Skeletal muscle satellite cell (primary cell): ENCODE results near the gene LRRK1.

Experiments used
- H3K27me3 ChIP-seq: 2 replicates; pipeline ENCODE4 v1.7.0; 2013; ENCODE audit warnings: low read length; ENCODE audit not compliant: control insufficient read depth, insufficient read depth
- H3K36me3 ChIP-seq: 2 replicates; pipeline ENCODE4 v1.7.0; 2013; ENCODE audit warnings: mild to moderate bottlenecking, control low read depth, low read length; ENCODE audit not compliant: insufficient read depth
- H3K4me1 ChIP-seq: 2 replicates; pipeline ENCODE4 v1.7.0; 2013; ENCODE audit warnings: low read length; ENCODE audit not compliant: control insufficient read depth, insufficient read depth
- H3K4me2 ChIP-seq: 2 replicates; pipeline ENCODE4 v1.7.0; 2013; ENCODE audit warnings: mild to moderate bottlenecking, low read length
- H3K4me3 ChIP-seq: 2 replicates; pipeline ENCODE4 v1.7.0; 2013; ENCODE audit warnings: low read length
- H3K9ac ChIP-seq: 2 replicates; pipeline ENCODE4 v1.7.0; 2013; ENCODE audit warnings: mild to moderate bottlenecking, low read depth, low read length, moderate library complexity
- H3K9me3 ChIP-seq: replicated peaks from 2 replicates; pipeline ENCODE4 v1.7.0; 2013; ENCODE audit warnings: mild to moderate bottlenecking, control low read depth, low read length

LRRK1 gene

DNA sequence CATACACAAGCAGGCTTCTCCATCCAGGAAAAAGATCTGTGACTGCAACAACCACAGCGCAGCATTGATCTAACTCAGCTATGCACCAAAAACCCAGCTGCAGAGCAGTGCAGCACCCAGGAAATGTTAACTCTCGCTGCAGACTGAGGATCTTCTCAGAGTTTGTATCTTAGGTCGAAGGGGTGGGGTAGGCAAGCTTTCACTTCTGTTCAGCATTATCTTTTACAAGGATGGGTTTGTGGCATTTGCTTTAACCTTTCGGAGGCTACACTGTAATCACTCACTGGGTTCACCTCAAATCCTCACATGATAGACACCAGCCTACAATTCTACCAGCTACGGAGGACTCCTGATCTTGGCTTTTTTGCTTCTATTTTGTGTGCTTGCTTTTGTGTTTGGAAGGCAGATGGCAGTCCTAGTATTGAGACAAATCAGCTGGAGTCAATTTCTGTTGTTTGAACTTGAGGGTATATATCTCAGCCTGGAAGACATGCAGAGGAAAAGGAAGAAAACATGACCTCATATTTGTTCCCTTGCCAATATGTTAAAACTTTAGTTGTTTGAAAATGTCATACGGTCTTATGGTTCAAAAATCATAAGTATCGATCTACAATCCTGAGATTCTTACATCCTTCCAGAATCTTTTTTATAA lies 25.2 kb downstream of the LRRK1 start:
- H3K36me3 ChIP-seq, result no peaks in the 10 kb centered on the region
- H3K9me3 ChIP-seq, result no peaks in the 10 kb centered on the region
- H3K9ac ChIP-seq, result no peak overlapping the region
- H3K27me3 ChIP-seq, result no peaks in the 10 kb centered on the region
- no peak overlapping the region for H3K4me3 ChIP-seq
- peaks cover 7% of the 10 kb centered on the region for H3K4me1 ChIP-seq
- no peak overlapping the region for H3K4me2 ChIP-seq

DNA sequence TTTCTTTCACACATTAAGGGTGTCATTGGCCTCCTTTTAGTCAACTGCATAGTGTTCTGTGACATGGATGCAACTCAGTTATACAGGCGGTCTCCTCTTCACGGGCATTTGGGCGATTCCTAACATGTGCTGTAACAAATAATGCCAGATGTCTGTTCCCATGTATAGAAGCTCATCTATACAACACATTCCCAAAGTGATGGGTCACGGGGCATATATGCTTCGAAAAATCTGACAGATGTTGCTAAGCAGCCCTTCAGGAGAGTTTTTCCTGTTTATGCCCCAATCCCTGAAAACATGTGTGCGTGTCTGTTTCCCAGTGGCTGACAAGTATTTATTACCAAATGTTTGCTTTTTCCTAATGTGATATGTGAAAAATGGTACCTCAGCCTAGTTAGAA lies 25.8 kb downstream of the LRRK1 start:
- peaks cover 7% of the 10 kb centered on the region for H3K4me1 ChIP-seq
- H3K9me3 ChIP-seq, result no peaks in the 10 kb centered on the region
- no peak overlapping the region for H3K4me2 ChIP-seq
- H3K36me3 ChIP-seq, result no peaks in the 10 kb centered on the region
- H3K27me3 ChIP-seq, result no peaks in the 10 kb centered on the region
- H3K9ac ChIP-seq, result no peak overlapping the region
- no peak overlapping the region for H3K4me3 ChIP-seq

DNA sequence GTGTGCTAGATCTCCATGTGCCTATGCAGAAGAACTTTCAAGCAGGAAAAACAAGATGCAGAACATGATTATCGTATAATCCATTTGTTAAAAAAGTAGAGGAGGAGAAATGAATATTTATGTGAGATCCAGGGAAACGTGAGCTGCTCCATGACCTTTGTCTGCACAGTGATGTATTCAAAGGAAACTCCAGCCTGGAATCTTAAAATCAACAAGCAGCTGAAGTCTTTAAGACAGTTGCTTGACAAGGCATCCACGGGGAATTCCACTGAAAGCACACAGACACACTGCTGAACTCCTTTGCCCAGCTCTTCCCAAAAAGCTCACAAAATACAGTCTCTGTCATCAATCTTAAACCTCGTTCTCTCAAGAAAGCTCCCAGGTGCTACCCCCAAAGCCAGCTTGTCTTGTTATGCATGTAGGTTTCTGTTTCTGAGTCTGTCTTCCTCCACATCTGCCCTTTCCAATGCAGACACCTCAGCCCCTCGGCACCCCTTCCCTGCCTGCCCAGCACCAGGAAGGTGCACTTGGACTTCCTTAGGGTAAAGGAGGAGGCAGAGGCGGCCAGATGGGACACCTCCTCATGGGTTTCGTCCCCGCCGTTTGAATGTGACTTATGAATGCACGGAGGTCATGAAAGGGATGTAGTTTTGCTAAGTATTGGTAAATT lies 28.7 kb downstream of the LRRK1 start:
- H3K27me3 ChIP-seq, result no peaks in the 10 kb centered on the region
- peaks cover 4% of the 10 kb centered on the region for H3K4me1 ChIP-seq
- H3K36me3 ChIP-seq, result no peaks in the 10 kb centered on the region
- no peak overlapping the region for H3K4me2 ChIP-seq
- H3K4me3 ChIP-seq, result no peak overlapping the region
- no peaks in the 10 kb centered on the region for H3K9me3 ChIP-seq
- no peak overlapping the region for H3K9ac ChIP-seq

DNA sequence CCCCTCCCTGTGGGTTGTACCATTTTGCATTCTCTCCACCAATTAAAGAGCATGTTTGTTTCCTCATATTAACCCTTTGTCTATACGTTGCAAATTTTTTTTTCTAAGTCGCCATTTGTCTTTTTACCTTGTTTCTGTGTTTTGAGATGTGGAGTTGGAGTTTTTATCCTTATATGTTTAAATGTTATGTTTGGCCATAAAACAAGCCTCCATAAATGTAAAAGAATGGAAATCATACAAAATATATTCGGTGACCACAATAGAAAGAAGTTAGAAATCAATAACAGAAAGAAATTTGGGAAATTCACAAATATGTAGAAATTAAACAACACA lies 29.2 kb downstream of the LRRK1 start:
- H3K4me3 ChIP-seq, result no peak overlapping the region
- H3K27me3 ChIP-seq, result no peaks in the 10 kb centered on the region
- H3K9ac ChIP-seq, result no peak overlapping the region
- no peaks in the 10 kb centered on the region for H3K4me1 ChIP-seq
- no peak overlapping the region for H3K4me2 ChIP-seq
- no peaks in the 10 kb centered on the region for H3K36me3 ChIP-seq
- H3K9me3 ChIP-seq, result no peaks in the 10 kb centered on the region

DNA sequence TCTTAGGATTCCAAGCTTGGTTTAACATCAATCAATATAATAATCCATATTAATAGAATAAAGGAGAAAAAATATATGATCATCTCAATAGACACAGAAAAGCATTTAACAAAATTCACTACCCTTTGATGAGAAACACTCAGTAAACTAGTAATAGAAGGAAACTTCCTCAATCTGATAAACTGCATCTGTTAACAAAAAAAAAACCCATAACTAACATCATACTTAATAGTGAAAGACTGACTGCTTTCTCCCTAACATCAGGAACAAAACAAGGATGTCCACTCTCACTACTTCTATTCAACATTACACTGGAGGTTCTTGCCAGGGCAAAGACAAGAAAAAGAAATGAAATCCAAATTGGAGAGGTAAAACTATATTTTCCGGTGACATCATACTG lies 30.5 kb downstream of the LRRK1 start:
- no peaks in the 10 kb centered on the region for H3K4me1 ChIP-seq
- no peak overlapping the region for H3K4me2 ChIP-seq
- H3K9ac ChIP-seq, result no peak overlapping the region
- H3K27me3 ChIP-seq, result no peaks in the 10 kb centered on the region
- H3K9me3 ChIP-seq, result no peaks in the 10 kb centered on the region
- H3K4me3 ChIP-seq, result no peak overlapping the region
- H3K36me3 ChIP-seq, result no peaks in the 10 kb centered on the region

DNA sequence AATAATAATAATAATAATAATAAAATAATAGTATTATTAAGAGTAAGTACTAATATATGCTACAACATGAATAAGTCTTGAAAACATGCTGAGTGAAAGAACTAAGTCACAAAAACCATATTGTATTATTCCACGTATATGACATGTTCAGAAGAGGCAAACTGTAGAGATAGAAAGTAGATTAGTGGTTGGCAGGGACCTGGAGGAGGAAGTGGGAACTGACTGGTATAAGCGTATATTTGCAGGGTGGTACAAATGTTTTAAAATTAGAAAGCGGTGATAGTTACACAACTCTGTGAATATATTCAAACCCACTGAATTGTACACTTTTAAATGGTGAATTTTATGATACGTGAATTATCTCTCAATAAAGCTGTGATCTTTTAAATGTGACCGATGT lies 32.8 kb downstream of the LRRK1 start:
- H3K9ac ChIP-seq, result no peak overlapping the region
- no peaks in the 10 kb centered on the region for H3K9me3 ChIP-seq
- H3K36me3 ChIP-seq, result no peaks in the 10 kb centered on the region
- H3K4me2 ChIP-seq, result no peak overlapping the region
- no peaks in the 10 kb centered on the region for H3K4me1 ChIP-seq
- H3K27me3 ChIP-seq, result no peaks in the 10 kb centered on the region
- H3K4me3 ChIP-seq, result no peak overlapping the region

DNA sequence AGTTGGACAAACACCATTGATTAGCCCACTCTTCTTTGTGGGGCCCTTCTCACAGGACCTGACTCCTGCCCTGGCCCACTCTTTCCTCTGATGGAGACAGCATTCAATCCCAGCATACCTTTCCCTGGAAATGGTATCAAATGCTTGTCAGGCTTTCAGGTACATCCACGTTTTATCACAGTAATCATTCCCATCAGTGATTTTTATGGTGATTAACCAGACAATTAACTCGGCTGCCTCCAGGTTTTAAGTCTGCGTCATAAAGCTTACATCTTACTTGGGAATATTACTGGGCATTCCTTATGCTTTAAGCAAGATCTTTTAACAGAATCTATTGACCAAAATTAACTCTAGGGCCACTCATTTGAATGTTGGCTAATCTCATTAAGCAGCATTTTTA lies 33.4 kb downstream of the LRRK1 start:
- H3K27me3 ChIP-seq, result no peaks in the 10 kb centered on the region

DNA sequence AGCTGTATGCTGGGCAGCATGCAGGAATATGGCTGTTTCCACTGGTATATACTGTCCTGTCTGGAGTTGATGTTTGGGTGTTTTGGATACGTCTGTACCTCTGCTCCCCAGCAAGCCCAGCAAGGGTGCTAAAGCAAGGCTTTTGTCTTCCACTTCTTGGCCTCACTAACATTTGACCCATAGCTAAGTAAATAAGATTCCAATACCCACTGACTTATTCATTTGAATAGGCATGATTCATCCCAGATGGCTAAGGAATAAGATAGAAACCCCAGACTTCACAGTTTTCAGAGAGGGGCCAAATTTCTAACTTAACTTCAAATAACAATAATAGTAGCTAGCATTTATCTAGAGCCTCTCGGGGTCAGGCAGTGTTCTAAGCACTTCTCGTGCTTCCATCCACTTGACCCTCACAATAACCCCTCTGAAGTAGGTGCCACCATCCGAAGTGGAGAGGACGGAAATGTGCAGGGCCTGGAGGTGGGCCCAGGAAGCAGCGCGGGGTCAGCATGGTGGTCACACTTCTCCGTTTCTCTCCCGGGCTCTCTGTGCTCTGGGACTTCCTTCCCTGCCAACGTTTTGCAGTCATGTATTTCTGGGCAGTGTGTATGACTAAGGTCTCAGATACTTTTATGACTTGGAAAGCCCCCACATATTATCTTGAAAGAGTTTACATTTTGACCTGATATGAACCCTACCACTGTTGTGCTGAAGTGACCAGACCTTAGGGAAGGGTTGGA lies 39.3 kb downstream of the LRRK1 start:
- H3K36me3 ChIP-seq, result no peaks in the 10 kb centered on the region
- peak overlapping the region; percentile 56 for H3K4me3 ChIP-seq
- peak overlapping the region; percentile 77 for H3K4me2 ChIP-seq
- peak overlapping the region; percentile 53 for H3K9ac ChIP-seq
- H3K9me3 ChIP-seq, result no peaks in the 10 kb centered on the region
- peaks cover 22% of the 10 kb centered on the region for H3K4me1 ChIP-seq
- H3K27me3 ChIP-seq, result no peaks in the 10 kb centered on the region

More for the DNA sequence above, 33.4 kb downstream of the LRRK1 start:
- Histone ChIP-seq H3K4me3 (no peak overlapping the region), H3K36me3 (no peaks in the 10 kb centered on the region), H3K9ac (no peak overlapping the region), H3K9me3 (no peaks in the 10 kb centered on the region), H3K4me1 (no peaks in the 10 kb centered on the region), H3K4me2 (no peak overlapping the region)

DNA sequence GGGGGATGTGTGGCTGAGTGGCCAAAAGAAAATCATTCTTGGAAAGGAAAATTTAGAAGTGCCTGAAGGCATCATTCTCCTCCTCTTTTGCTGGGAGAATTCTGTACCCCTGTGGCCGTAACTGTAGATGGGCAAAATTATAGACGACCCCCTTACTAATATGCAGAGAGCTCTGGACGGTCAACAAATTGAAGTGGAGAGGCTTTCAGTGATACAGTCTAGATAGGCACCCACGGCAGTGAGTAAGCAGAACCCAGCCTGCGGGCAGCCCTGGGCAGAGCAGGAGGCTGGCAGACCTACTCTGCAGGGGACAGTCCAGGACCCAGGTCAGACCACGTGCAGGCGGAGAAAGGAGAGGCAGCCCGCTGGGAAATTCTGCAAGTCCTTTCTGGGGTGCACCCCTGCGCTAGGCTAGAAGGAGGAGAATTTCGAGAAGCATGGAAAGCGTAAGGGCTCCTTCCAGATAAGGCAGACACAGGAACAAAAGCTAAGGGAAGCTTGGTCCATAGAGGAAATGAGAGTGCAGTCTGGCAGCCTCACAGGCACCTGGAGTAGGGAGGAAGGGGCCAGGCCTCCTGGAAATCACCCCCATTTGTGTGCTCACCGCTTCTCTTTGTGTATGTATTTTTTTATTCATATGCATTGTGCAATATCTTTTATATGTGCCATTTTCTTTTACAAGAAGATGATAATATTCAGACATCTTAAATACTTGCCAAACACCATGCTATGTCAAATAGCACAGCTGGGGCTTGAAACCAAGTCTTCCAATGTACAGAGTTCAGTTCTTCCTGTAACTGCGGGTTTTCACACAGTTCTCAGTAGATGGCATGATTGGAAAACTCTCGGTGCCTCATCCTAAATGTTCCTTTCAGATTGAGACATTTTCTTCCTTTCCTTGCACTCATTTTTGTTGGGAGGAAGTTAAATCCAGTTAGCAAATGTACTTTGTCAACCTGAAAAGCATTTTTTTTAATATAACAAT lies 40.2 kb downstream of the LRRK1 start:
- Histone ChIP-seq H3K9ac (no peak overlapping the region), H3K9me3 (no peaks in the 10 kb centered on the region), H3K4me3 (peak overlapping the region; percentile 0), H3K4me2 (peak overlapping the region; percentile 77), H3K27me3 (no peaks in the 10 kb centered on the region), H3K36me3 (no peaks in the 10 kb centered on the region), H3K4me1 (peaks cover 22% of the 10 kb centered on the region)

DNA sequence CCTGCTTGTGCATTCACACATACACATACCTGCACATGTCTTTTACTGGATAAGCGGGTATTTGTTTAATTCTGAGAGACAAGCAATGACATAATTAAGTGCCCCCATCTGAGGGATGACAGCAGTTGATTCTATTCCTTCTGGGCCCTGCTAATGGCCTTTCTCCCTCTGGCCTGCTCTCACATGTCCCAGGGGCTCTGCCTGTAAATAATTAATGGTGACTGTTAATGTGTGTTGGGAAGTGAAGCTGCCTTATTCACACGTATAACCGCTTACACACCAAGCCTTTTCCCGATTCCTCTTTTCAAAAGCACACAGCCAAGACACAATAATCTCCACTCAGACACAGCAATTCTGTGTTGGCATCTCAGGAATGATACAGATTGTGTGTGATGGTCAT lies 47.8 kb downstream of the LRRK1 start:
- Histone ChIP-seq H3K4me1 (peaks cover 4% of the 10 kb centered on the region), H3K4me2 (no peak overlapping the region), H3K36me3 (no peaks in the 10 kb centered on the region), H3K27me3 (no peaks in the 10 kb centered on the region), H3K4me3 (no peak overlapping the region), H3K9ac (no peak overlapping the region), H3K9me3 (no peaks in the 10 kb centered on the region)
